ENCODE data around the gene TLE5.

TLE5 gene

GRCh38 chr19:3082331-3082730 is 20.0 kb upstream of the TLE5 start:
- POLR2A ChIA-PET: no interaction called here
- CTCF ChIA-PET: interaction anchor here (12.6 kb wide), 1 partner anchor 23 kb away, joined by 124 read pairs; no protein-coding TSS in a partner anchor

GRCh38 chr19:3080286-3080685 is 18.0 kb upstream of the TLE5 start:
- DNase-seq: no peak
- Histone ChIP-seq H3K36me3 (ENCODE audit: control insufficient read depth in 4 of 4, insufficient read depth in 4 of 4, low read length in 3 of 4) (no peaks in the 10 kb centered on the region), H3K4me1 (ENCODE audit: control extremely low read depth in 1 of 4, control insufficient read depth in 4 of 4, insufficient read depth in 4 of 4, low read length in 3 of 4) (peaks cover 0 to 7% (median 3%) of the 10 kb centered on the region in 4 experiments), H3K4me3 (ENCODE audit: control insufficient read depth in 1 of 7, extremely low read depth in 1 of 7, insufficient read depth in 4 of 7, low read depth in 2 of 7, low read length in 6 of 7) (no peak overlapping the region), H3K27me3 (replicated peaks in 2 of 5; ENCODE audit: control insufficient read depth in 4 of 5, insufficient read depth in 5 of 5, low read length in 4 of 5) (peaks cover 0 to 4% (median 0%) of the 10 kb centered on the region in 5 experiments), H3K27ac (ENCODE audit: insufficient read depth in 1 of 2, low read depth in 1 of 2, low read length in 2 of 2, poor library complexity in 1 of 2, severe bottlenecking in 2 of 2) (no peak overlapping the region), H3K9me3 (ENCODE audit: control extremely low read depth in 1 of 5, control insufficient read depth in 4 of 5, insufficient read depth in 2 of 5, low read depth in 1 of 5, low read length in 4 of 5) (no peaks in the 10 kb centered on the region)
- WGBS (ENCODE audit: insufficient coverage): 87% methylated on average over 11 of the region's 12 CpGs
- CTCF ChIA-PET: interaction anchor here (0.7 to 12.6 kb wide), 7 partner anchors 12 to 132 kb away, joined by 3 to 124 read pairs (median 5); no protein-coding TSS in a partner anchor
- POLR2A ChIA-PET: interaction anchor here (0.6 kb wide), 1 partner anchor 25 kb away, joined by 3 read pairs; no protein-coding TSS in a partner anchor

More at GRCh38 chr19:3082331-3082730, 20.0 kb upstream of the TLE5 start:
- Histone ChIP-seq H3K36me3 (ENCODE audit: control insufficient read depth in 4 of 4, insufficient read depth in 4 of 4, low read length in 3 of 4) (no peaks in the 10 kb centered on the region), H3K27me3 (replicated peaks in 2 of 5; ENCODE audit: control insufficient read depth in 4 of 5, insufficient read depth in 5 of 5, low read length in 4 of 5) (no peaks in the 10 kb centered on the region), H3K4me1 (ENCODE audit: control extremely low read depth in 1 of 4, control insufficient read depth in 4 of 4, insufficient read depth in 4 of 4, low read length in 3 of 4) (no peaks in the 10 kb centered on the region), H3K27ac (ENCODE audit: insufficient read depth in 1 of 2, low read depth in 1 of 2, low read length in 2 of 2, poor library complexity in 1 of 2, severe bottlenecking in 2 of 2) (no peak overlapping the region), H3K4me3 (ENCODE audit: control insufficient read depth in 1 of 7, extremely low read depth in 1 of 7, insufficient read depth in 4 of 7, low read depth in 2 of 7, low read length in 6 of 7) (no peak overlapping the region), H3K9me3 (ENCODE audit: control extremely low read depth in 1 of 5, control insufficient read depth in 4 of 5, insufficient read depth in 2 of 5, low read depth in 1 of 5, low read length in 4 of 5) (no peaks in the 10 kb centered on the region)
- WGBS (ENCODE audit: insufficient coverage): 100% methylated on average over 8 of the region's 10 CpGs
- no peak for DNase-seq

GRCh38 chr19:3079578-3079977 is 17.3 kb upstream of the TLE5 start:
- Histone ChIP-seq H3K27me3 (replicated peaks in 2 of 5; ENCODE audit: control insufficient read depth in 4 of 5, insufficient read depth in 5 of 5, low read length in 4 of 5) (peaks cover 0 to 4% (median 0%) of the 10 kb centered on the region in 5 experiments), H3K4me1 (ENCODE audit: control extremely low read depth in 1 of 4, control insufficient read depth in 4 of 4, insufficient read depth in 4 of 4, low read length in 3 of 4) (peaks cover 0 to 7% (median 3%) of the 10 kb centered on the region in 4 experiments), H3K4me3 (ENCODE audit: control insufficient read depth in 1 of 7, extremely low read depth in 1 of 7, insufficient read depth in 4 of 7, low read depth in 2 of 7, low read length in 6 of 7) (no peak overlapping the region), H3K27ac (ENCODE audit: insufficient read depth in 1 of 2, low read depth in 1 of 2, low read length in 2 of 2, poor library complexity in 1 of 2, severe bottlenecking in 2 of 2) (no peak overlapping the region), H3K9me3 (ENCODE audit: control extremely low read depth in 1 of 5, control insufficient read depth in 4 of 5, insufficient read depth in 2 of 5, low read depth in 1 of 5, low read length in 4 of 5) (no peaks in the 10 kb centered on the region), H3K36me3 (ENCODE audit: control insufficient read depth in 4 of 4, insufficient read depth in 4 of 4, low read length in 3 of 4) (no peaks in the 10 kb centered on the region)
- DNase-seq: no peak
- POLR2A ChIA-PET: no interaction called here
- WGBS (ENCODE audit: insufficient coverage): 100% methylated on average over 3 of the region's 4 CpGs
- CTCF ChIA-PET: interaction anchor here (0.8 to 12.6 kb wide), 7 partner anchors 9 to 131 kb away, joined by 3 to 124 read pairs (median 5); no protein-coding TSS in a partner anchor

- ChIA-PET POLR2A (no interaction called here), CTCF (interaction anchor here (0.9 to 12.6 kb wide), 19 partner anchors 8 to 135 kb away, joined by 3 to 124 read pairs (median 5); partner anchors contain the start of gene GNA11)
- Histone ChIP-seq H3K36me3 (ENCODE audit: control insufficient read depth in 4 of 4, insufficient read depth in 4 of 4, low read length in 3 of 4) (no peaks in the 10 kb centered on the region), H3K9me3 (ENCODE audit: control extremely low read depth in 1 of 5, control insufficient read depth in 4 of 5, insufficient read depth in 2 of 5, low read depth in 1 of 5, low read length in 4 of 5) (no peaks in the 10 kb centered on the region), H3K27me3 (replicated peaks in 2 of 5; ENCODE audit: control insufficient read depth in 4 of 5, insufficient read depth in 5 of 5, low read length in 4 of 5) (peaks cover 0 to 4% (median 0%) of the 10 kb centered on the region in 5 experiments), H3K4me3 (ENCODE audit: control insufficient read depth in 1 of 7, extremely low read depth in 1 of 7, insufficient read depth in 4 of 7, low read depth in 2 of 7, low read length in 6 of 7) (peak overlapping the region in 3 of 7 experiments; percentile 15 to 55 (median 48)), H3K4me1 (ENCODE audit: control extremely low read depth in 1 of 4, control insufficient read depth in 4 of 4, insufficient read depth in 4 of 4, low read length in 3 of 4) (peaks cover 0 to 7% (median 3%) of the 10 kb centered on the region in 4 experiments), H3K27ac (ENCODE audit: insufficient read depth in 1 of 2, low read depth in 1 of 2, low read length in 2 of 2, poor library complexity in 1 of 2, severe bottlenecking in 2 of 2) (no peak overlapping the region)
- WGBS (ENCODE audit: insufficient coverage): 28% methylated on average over 28 of the region's 41 CpGs
- peak; percentile 45 to 68 (median 64) for DNase-seq
Observed at GRCh38 chr19:3075605-3076431, 13.5 kb upstream of the TLE5 start.

GRCh38 chr19:3073931-3074595 is 11.8 kb upstream of the TLE5 start:
- WGBS (ENCODE audit: insufficient coverage): 80% methylated on average over 6 of the region's 8 CpGs
- H3K27ac ChIP-seq (ENCODE audit: insufficient read depth in 1 of 2, low read depth in 1 of 2, low read length in 2 of 2, poor library complexity in 1 of 2, severe bottlenecking in 2 of 2): no peak overlapping the region
- H3K9me3 ChIP-seq (ENCODE audit: control extremely low read depth in 1 of 5, control insufficient read depth in 4 of 5, insufficient read depth in 2 of 5, low read depth in 1 of 5, low read length in 4 of 5): no peaks in the 10 kb centered on the region
- CTCF ChIA-PET: interaction anchor here (1.0 to 12.6 kb wide), 4 partner anchors 19 to 137 kb away, joined by 3 to 124 read pairs (median 4); no protein-coding TSS in a partner anchor
- peaks cover 0 to 4% (median 0%) of the 10 kb centered on the region in 5 experiments for H3K27me3 ChIP-seq (replicated peaks in 2 of 5; ENCODE audit: control insufficient read depth in 4 of 5, insufficient read depth in 5 of 5, low read length in 4 of 5)
- POLR2A ChIA-PET: no interaction called here
- no peak overlapping the region for H3K4me3 ChIP-seq (ENCODE audit: control insufficient read depth in 1 of 7, extremely low read depth in 1 of 7, insufficient read depth in 4 of 7, low read depth in 2 of 7, low read length in 6 of 7)
- DNase-seq: peak in 2 of 3 donors; percentile 40 to 48
- H3K36me3 ChIP-seq (ENCODE audit: control insufficient read depth in 4 of 4, insufficient read depth in 4 of 4, low read length in 3 of 4): no peaks in the 10 kb centered on the region
- peaks cover 0 to 7% (median 3%) of the 10 kb centered on the region in 4 experiments for H3K4me1 ChIP-seq (ENCODE audit: control extremely low read depth in 1 of 4, control insufficient read depth in 4 of 4, insufficient read depth in 4 of 4, low read length in 3 of 4)

DNA sequence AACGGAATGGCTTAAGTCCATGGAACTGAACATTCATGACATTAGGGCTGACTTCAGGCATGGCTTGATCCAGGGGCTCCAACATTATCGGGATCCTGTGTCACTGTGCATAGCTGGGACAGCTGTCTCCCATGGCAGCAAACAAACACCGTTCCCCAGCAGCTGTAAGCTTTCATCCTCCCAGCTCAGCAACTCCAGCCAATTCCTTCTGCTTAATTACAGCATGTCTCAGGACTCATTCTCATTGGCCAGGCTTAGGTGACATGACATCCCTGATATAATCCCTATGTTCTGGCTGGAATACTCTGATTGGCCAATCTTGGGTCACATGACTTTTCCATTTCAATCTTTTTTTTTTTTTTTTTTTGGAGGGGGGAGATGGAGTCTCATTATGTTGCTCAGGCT is 10.9 kb upstream of the TLE5 start:
- WGBS (ENCODE audit: insufficient coverage): 100% methylated on average over 3 of the region's 3 CpGs
- ChIA-PET POLR2A (interaction anchor here (0.6 kb wide), 1 partner anchor 30 kb away, joined by 5 read pairs; no protein-coding TSS in a partner anchor), CTCF (interaction anchor here (0.6 to 12.6 kb wide), 7 partner anchors 21 to 117 kb away, joined by 3 to 124 read pairs (median 3); no protein-coding TSS in a partner anchor)
- Histone ChIP-seq H3K4me1 (ENCODE audit: control extremely low read depth in 1 of 4, control insufficient read depth in 4 of 4, insufficient read depth in 4 of 4, low read length in 3 of 4) (peaks cover 0 to 11% (median 6%) of the 10 kb centered on the region in 4 experiments), H3K27ac (ENCODE audit: insufficient read depth in 1 of 2, low read depth in 1 of 2, low read length in 2 of 2, poor library complexity in 1 of 2, severe bottlenecking in 2 of 2) (no peak overlapping the region), H3K36me3 (ENCODE audit: control insufficient read depth in 4 of 4, insufficient read depth in 4 of 4, low read length in 3 of 4) (no peaks in the 10 kb centered on the region), H3K4me3 (ENCODE audit: control insufficient read depth in 1 of 7, extremely low read depth in 1 of 7, insufficient read depth in 4 of 7, low read depth in 2 of 7, low read length in 6 of 7) (no peak overlapping the region), H3K9me3 (ENCODE audit: control extremely low read depth in 1 of 5, control insufficient read depth in 4 of 5, insufficient read depth in 2 of 5, low read depth in 1 of 5, low read length in 4 of 5) (no peaks in the 10 kb centered on the region), H3K27me3 (replicated peaks in 2 of 5; ENCODE audit: control insufficient read depth in 4 of 5, insufficient read depth in 5 of 5, low read length in 4 of 5) (peaks cover 0 to 4% (median 0%) of the 10 kb centered on the region in 5 experiments)
- DNase-seq: peak; percentile 54 to 80 (median 76)

All from common myeloid progenitor, CD34-positive (primary cell).